Stimulated activated CD4-positive, alpha-beta T cell treated with anti-CD3 and anti-CD28 coated beads, Interleukin-1b, Interleukin-23, amount 100 ng/mL, for 4 hours (primary cell): ENCODE data around the gene ADGRB3.

Experiments used
- DNase-seq, 2 donors: peaks; one replicate each; pipeline ENCODE4 v3.0.0-alpha.2; 2020; ENCODE audit warnings: low read depth in 2 of 2

The ADGRB3 gene

GRCh38 chr6:68704485-68704884, 69.4 kb downstream of the ADGRB3 start:
- no peak for DNase-seq

GRCh38 chr6:68709091-68709490, 74.0 kb downstream of the ADGRB3 start:
- DNase-seq = no peak

GRCh38 chr6:68709882-68710281, 74.8 kb downstream of the ADGRB3 start:
- DNase-seq = no peak

DNA sequence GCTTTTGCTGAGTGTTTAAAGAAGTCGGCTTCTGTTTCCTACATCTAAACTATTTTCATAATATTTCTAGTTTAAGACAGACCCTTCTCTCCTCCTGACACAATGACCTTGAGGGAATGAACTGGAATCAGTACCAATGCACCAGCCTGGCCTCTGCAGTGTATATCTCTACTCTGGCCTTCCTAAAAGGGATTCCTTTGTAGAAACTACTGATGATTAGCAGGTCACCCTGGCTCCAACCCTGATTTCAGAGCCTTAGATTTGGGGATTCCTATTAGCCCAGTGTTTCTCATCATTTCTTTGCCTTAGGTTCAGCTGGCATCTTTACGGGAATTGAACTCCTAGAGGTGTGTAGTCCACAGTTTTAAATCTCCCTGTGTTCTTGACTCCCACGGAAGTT, 75.4 kb downstream of the ADGRB3 start:
- no peak for DNase-seq

DNA sequence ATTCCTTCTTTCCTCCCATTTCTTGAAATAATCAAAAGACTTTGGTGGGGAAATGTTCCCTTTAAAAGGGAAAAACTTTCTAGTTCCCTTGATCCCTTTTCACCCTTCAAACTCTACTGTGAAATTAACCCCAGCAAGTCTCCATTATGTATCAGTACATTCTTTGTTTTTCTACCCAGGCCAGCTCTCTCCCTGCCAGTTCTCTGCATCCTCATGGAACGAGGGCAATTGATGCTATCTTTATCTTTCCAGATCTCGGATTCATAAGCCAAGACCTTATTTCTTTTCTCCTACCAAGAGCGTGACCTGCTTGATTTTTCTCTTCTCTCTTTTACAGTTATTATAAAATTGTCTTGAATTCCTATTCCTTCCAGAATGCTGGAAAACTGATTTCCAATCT, 75.8 kb downstream of the ADGRB3 start:
- no peak for DNase-seq

DNA sequence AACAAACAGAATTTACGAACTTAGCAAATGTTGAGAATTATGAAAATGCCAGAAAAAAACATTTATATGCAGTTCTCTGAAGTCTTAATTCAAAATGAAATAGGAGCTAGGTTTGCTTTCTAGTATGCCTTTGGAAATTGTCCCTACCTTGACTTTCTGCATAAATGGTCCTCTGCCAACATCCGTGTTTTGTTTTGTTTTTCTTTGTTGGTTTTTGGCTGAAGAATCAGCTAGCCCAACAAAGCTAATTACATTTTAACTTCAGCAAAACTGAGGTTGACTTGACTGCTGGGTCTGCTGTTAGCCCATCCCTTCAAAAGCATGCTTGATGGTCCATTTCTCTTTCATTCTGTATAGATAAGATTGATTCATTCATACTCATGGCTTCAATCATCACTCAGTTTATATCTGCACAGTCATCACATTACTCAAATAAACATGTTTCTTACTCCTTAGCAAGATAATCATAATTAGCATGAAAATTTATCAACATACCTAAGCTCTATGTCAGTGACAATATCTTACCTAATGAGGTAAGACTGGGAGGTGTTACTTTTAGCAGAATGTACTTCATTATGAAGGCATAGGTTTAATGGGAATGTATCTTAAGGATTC, 76.4 kb downstream of the ADGRB3 start:
- no peak for DNase-seq

DNA sequence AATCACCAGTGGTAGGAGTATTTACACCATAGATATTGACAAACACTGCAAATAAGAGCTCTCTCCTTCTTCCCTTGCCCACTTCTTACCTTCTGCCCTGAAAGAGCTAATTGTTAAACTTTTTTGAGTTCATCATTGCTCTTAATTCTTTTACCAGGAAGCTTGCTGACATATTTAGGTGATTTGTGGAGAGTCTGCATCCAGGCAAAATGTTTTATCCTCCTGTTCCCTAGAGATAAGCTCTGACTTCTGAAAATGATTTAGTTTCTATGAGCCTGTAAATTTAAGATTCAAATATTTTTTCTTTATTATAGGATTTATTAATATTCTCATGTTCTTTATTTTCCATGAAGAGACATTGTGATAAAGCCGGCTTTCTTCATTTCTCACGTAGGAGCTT, 81.5 kb downstream of the ADGRB3 start:
- no peak for DNase-seq

GRCh38 chr6:68718385-68719073, 83.4 kb downstream of the ADGRB3 start:
- no peak for DNase-seq

DNA sequence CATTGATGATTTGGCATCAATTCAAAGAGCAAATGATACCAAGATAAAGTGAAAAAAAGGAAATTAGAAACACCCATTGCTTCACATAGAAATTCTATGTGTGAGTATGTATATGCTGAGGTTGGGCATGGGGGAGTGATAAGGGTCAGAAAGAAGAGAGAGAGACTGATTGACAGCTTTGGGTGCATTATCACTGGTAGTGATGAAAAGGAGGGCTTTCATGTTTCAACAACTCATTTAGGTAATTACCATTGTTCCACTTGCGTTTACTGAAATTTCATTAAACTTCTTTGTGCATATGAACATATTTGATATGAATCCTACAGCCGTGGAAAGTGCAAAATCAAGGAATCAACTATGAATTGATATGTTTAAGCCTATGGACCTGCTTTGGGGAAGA, 84.7 kb downstream of the ADGRB3 start:
- no peak for DNase-seq

DNA sequence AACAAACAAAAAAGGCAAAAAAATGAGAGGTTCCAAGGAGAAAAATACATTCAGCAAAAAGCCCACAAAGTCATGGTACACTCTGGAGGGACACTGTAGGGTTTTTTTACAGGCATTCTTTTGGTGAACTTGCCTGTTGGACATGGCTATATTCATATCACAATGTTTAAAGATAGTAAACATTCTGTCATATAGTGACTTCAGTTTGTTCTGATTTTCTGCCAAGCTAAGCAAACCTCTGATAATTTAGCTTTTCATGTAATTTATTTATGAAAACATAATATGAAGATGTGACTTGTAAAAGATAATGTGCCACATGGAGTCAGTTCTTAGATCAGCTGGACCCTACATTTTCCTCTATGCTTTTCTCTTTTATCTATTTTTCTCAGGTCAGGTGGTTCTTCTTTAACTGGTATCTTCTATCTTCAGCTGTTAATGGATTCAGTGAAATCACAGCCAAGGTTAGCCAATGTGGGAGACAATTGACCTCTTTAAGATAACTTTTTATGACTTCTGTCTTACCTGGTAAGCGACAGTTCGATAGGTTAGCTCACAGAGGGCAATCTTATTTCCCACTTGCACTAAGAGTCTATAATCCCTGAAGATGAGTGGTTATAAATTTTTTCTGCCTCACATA, 87.9 kb downstream of the ADGRB3 start:
- no peak for DNase-seq

DNA sequence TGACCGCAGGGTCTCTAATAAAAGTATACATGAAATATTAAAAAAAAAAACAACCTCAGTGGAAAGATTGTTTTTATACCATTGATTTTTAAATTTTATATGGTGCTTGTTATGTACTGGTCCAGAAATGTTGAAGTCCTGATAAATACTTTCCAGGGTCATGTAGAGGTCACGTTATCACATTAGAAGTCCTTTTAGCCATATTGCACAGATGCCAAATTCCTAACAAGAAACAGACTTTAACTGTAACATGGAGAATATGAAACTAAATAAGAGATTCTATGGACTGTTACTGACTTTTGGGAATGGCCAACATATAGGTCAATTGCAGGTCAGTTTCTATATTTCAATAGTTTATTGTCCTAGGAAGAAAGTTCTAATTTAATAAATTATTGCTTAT, 89.0 kb downstream of the ADGRB3 start:
- no peak for DNase-seq

DNA sequence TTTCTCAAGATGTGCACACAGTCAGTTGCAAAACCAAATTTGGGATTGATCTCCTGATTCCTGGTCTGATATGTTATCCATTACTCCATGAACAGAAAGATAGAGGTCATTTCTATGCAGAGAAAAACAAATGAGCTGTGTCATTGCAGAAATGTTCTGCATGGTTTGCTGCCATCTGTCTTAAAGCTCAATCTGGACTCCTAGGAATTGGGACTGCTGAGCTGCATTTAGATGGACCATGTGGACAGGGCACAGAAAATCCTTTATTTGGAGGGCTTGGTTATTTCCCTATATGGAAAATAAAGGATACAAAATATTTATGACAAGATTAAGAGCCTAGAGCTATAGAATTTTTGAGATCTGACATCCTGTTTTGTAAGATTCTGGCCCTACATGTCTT, 91.3 kb downstream of the ADGRB3 start:
- no peak for DNase-seq

DNA sequence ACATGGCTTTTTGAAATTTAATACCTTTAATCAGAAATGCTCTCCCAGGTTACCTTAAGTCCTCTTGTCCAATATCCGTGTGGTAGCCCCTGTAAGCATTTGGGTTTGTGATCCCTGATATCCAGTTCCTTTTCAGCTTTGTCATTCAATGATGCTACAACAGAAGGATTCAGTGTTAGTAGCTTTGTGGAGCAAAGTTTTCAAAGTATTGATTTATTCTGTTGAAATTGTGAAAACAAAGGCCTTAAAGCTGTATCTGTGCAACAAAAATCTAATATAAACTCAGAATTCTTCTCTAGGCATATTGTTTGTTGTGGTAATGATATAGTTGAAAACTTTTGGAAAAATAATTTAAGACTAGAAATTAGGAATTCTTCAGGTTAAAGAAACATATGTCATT, 91.9 kb downstream of the ADGRB3 start:
- DNase-seq = no peak

- DNase-seq = no peak
These were observed 92.6 kb downstream of the ADGRB3 start for GRCh38 chr6:68727699-68728098.

GRCh38 chr6:68728159-68728979, 93.3 kb downstream of the ADGRB3 start:
- no peak for DNase-seq

DNA sequence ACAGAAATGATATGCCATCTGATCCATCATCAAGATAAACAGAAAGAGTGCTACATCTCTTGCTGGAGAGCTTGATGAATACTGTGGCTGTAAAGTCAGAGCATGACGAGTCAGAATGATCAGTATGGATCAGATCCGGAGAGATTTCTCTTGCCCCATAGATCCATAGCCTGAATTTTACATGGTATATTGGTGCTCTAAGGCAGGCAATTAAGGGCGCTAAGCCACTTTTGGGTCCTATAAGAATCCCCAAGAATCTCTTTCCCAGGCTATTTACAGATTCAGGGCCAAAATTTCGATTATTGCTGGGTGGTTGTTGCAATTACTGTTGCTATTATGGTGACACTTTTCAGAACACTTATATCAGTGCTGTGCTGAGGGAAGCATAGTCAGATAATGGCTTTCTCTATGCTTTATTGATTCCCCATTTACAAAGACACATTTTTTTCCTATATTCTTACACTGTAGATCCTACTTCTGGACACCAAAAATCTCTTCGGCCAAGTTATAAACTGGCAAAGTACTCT, 94.4 kb downstream of the ADGRB3 start:
- DNase-seq = no peak

DNA sequence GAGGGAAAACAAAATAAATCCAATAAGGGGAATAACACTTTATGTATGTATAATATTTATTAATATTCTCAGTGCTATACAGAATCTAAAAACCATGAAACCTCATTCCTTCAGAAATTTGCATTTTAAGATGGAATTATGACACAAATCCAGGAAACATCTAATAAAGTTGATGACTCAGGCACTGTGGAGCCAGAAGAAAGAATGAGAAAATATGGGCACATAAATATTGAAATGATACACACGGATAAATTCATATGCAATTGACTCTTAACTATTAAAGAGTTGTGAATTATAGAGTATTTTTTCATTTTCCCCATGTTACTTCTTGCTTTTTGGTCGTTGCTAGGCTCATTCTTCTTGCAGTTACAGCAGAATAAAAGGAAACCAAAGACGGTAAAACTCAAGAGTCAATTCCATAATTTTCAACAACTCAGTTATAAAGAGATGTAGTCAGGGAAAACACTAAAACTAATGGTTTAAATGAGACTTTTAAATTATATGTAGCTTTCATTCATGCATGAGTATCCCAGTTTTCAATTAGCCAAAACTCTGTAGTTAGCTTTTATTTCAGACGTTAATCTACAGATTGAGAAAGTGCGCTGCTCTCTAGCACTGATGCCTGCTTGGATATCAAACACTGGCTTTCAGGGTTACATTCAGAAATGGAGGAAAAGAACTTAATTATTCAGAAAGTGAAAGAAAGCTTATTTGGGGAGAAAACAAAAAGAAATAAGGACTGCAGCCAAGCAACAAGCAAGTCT, 95.4 kb downstream of the ADGRB3 start:
- DNase-seq = no peak

DNA sequence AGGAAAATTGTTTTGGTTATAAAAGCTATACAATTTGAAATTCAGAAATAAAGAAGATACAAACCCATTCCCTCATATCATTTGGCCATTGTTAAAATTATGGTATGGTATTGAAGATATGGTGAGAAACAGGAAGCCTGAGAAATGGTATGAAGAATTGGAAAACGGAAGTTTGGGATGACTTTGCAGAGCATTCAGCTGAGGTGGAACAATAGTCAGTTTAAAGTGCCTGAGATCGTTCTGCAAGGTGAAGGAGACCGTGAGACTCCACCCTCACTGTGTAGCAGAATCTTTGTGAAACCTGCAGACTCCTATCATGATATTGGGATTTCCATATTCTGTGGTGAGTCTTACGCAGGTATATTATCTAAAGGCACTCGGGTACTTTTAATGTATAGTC, 97.3 kb downstream of the ADGRB3 start:
- DNase-seq = no peak

DNA sequence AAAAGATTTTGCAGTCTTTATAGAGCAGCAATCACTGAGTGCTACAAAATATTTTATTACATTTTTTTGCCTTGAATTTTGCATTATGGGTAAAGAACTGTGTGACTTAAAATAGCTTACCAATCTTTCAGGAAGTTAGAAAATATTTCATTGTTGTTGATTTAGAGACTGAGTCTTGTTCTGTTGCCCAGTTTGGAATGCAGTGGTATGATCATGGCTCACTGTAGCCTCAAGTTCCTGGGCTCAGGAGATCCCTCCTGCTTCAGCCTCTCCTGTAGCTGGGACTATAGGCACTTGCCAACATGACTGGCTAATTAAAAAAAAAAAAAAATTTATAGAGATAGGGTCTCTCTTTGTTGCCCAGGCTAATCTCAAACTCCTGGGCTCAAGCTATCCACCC, 100.8 kb downstream of the ADGRB3 start:
- no peak for DNase-seq

- no peak for DNase-seq
These were observed 102.0 kb downstream of the ADGRB3 start for GRCh38 chr6:68737061-68737460.

DNA sequence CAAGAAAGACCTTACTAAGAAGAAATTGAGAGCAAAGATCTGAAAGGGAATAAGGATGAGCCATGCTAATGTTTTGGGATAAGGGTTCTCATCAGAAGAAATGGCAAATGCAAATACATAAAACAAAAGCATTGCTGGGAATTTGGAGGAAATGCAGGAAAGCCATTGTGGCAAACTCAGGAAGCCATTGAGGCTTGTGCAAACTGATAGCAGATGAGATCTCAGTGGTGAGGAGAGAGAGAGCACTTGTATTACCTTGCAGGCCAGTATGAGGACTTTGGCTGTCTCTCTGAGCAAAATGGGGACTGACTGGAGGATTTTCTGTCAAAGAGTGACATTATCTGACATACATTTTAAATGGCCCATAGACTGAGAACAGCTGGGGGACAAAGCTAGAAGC, 103.0 kb downstream of the ADGRB3 start:
- DNase-seq = no peak
